Endothelial cell of umbilical vein (primary cell): ENCODE measurements around the gene RCAN1. TPM values are rescaled to one million over a fixed set of nuclear protein-coding genes. Genes with fewer than 3 reads are reported as not detected.
"Not testable (repeated sequence)": the region's sequence is repeated elsewhere in the genome, so short reads cannot be mapped to it uniquely, and the experiment has no call there.

Source experiments
- BruUV-seq: library from RNA; stranded (reverse); fragments of 400-500 nt; replicated peaks from 2 replicates; lab custom pipeline; 2021; lab: Mats Ljungman, UMichigan
- CTCF ChIA-PET: fragments of 300-600, 350-600 bp; sonication (Branson Sonifier 250); formaldehyde crosslinking; loops from one replicate; lab custom pipeline; 2021; ENCODE audit warnings: antibody characterized with exemption, inconsistent platforms; lab: Charles Lee
- POLR2A ChIA-PET: fragments of 300-600, 350-600 bp; sonication (Branson Sonifier 250); formaldehyde crosslinking; loops from one replicate; lab custom pipeline; 2021; ENCODE audit warnings: antibody characterized with exemption, inconsistent platforms; lab: Charles Lee
- DNase-seq: peaks from one replicate; pipeline ENCODE4 v3.0.0-alpha.2; 2011; ENCODE audit warnings: low read depth, low spot score
- FAIRE-seq: peaks from 2 replicates; lab custom pipeline; 2011; peaks lifted over from hg19 to GRCh38; lab: Jason Lieb, UNC
- H2AFZ ChIP-seq: 2 replicates; pipeline ENCODE4 v1.6.0; 2012; ENCODE audit warnings: low read depth, low read length, control low read depth, inconsistent platforms
- H3K27ac ChIP-seq: 2 replicates; pipeline ENCODE4 v1.5.1; 2011; ENCODE audit warnings: low read depth, mild to moderate bottlenecking, control low read depth, low read length, moderate library complexity; ENCODE audit not compliant: insufficient read depth
- H3K27me3 ChIP-seq, 2 experiments: 2 replicates each; pipeline versions ENCODE4 v1.6.0 to v1.6.1; 2011; ENCODE audit warnings: low read length in 2 of 2, mixed read lengths in 1 of 2; ENCODE audit not compliant: control insufficient read depth in 2 of 2, insufficient read depth in 2 of 2
- H3K36me3 ChIP-seq, 2 experiments: 2 replicates in 1 of 2; 3 replicates in 1 of 2; pipeline ENCODE4 v1.5.1; 2011; ENCODE audit warnings: low read length in 2 of 2, mild to moderate bottlenecking in 1 of 2, moderate library complexity in 1 of 2; ENCODE audit not compliant: control insufficient read depth in 2 of 2, insufficient read depth in 2 of 2; ENCODE audit errors: extremely low read depth in 1 of 2
- H3K4me1 ChIP-seq: 3 replicates; pipeline ENCODE4 v1.5.1; 2011; ENCODE audit warnings: mild to moderate bottlenecking, low read length; ENCODE audit not compliant: control insufficient read depth, insufficient read depth; ENCODE audit errors: extremely low read depth
- H3K4me2 ChIP-seq: 2 replicates; pipeline ENCODE4 v1.6.1; 2011; ENCODE audit warnings: low read length, control low read depth, mixed read lengths; ENCODE audit not compliant: insufficient read depth
- H3K4me3 ChIP-seq, 3 experiments: fragments of 200-600 bp in 1 of 3; sonication (generic), shearing (Covaris generic) in 1 of 3; replicated peaks in 1 of 3; 2 replicates each; pipeline ENCODE4 v1.5.1; 2011 to 2016; ENCODE audit warnings: control low read depth in 3 of 3, low read length in 3 of 3, mild to moderate bottlenecking in 2 of 3, inconsistent platforms in 1 of 3, low read depth in 1 of 3, moderate library complexity in 1 of 3; ENCODE audit not compliant: insufficient read depth in 1 of 3
- H3K79me2 ChIP-seq: 2 replicates; pipeline ENCODE4 v1.6.0; 2012; ENCODE audit warnings: low read length, inconsistent platforms; ENCODE audit not compliant: control insufficient read depth, insufficient read depth
- H3K9ac ChIP-seq: replicated peaks from 2 replicates; pipeline ENCODE3; 2011; ENCODE audit warnings: low read length, control low read depth; ENCODE audit not compliant: insufficient read depth; ENCODE audit errors: extremely low read depth
- H3K9me1 ChIP-seq: replicated peaks from 3 replicates; pipeline ENCODE4 v1.6.0; 2011; ENCODE audit warnings: mild to moderate bottlenecking, low read length; ENCODE audit not compliant: control insufficient read depth, insufficient read depth; ENCODE audit errors: extremely low read depth
- H3K9me3 ChIP-seq: replicated peaks from 2 replicates; pipeline ENCODE4 v1.5.1; 2012; ENCODE audit warnings: low read length, inconsistent platforms; ENCODE audit not compliant: control insufficient read depth, insufficient read depth
- H4K20me1 ChIP-seq: replicated peaks from 2 replicates; pipeline ENCODE3; 2011; ENCODE audit warnings: mild to moderate bottlenecking, low read length; ENCODE audit not compliant: control insufficient read depth, insufficient read depth; ENCODE audit errors: extremely low read depth
- CTCF ChIP-seq, 2 donors: IDR thresholded peaks; 1 replicate in 1 of 2; 2 replicates in 1 of 2; pipeline ENCODE4 v1.5.1; 2011; ENCODE audit warnings: low read length in 2 of 2, mild to moderate bottlenecking in 2 of 2, moderate library complexity in 2 of 2, control low read depth in 1 of 2, inconsistent platforms in 1 of 2, low read depth in 1 of 2; ENCODE audit not compliant: insufficient read depth in 1 of 2; ENCODE audit errors: extremely low read depth in 1 of 2
- EZH2 ChIP-seq: IDR thresholded peaks from 2 replicates; pipeline ENCODE4 v1.6.1; 2012; ENCODE audit warnings: borderline replicate concordance, low read depth, mild to moderate bottlenecking, moderate library complexity, low read length, inconsistent platforms; ENCODE audit not compliant: severe bottlenecking
- FOS ChIP-seq: IDR thresholded peaks from 2 replicates; pipeline ENCODE4 v1.6.1; 2011; ENCODE audit warnings: mild to moderate bottlenecking, low read length, moderate library complexity, borderline replicate concordance; ENCODE audit not compliant: insufficient read depth
- GATA2 ChIP-seq: IDR thresholded peaks from 2 replicates; pipeline ENCODE4 v1.7.0; 2011; ENCODE audit warnings: low read depth, mild to moderate bottlenecking, moderate library complexity, mixed read lengths, low read length; ENCODE audit not compliant: insufficient read length, insufficient read depth
- JUN ChIP-seq: IDR thresholded peaks from 2 replicates; pipeline ENCODE4 v1.6.1; 2011; ENCODE audit warnings: borderline replicate concordance, low read depth; ENCODE audit not compliant: insufficient read length, insufficient read depth
- MAX ChIP-seq: IDR thresholded peaks from 2 replicates; pipeline ENCODE4 v1.6.1; 2011; ENCODE audit not compliant: insufficient read depth, insufficient read length
- MYC ChIP-seq: IDR thresholded peaks from one replicate; pipeline ENCODE4 v1.6.1; 2011; ENCODE audit warnings: mild to moderate bottlenecking, low read depth, low read length
- POLR2A ChIP-seq: IDR thresholded peaks from 2 replicates; pipeline ENCODE4 v1.6.1; 2012; ENCODE audit warnings: low read depth, mild to moderate bottlenecking, control low read depth, low read length
- POLR2AphosphoS5 ChIP-seq: IDR thresholded peaks from 2 replicates; pipeline ENCODE4 v1.6.1; 2012; ENCODE audit warnings: low read depth, mild to moderate bottlenecking, control low read depth, low read length, moderate library complexity; ENCODE audit not compliant: insufficient read depth
- dilution Hi-C: fragments of 300-500 bp; cut with MboI; formaldehyde crosslinking; loops from one replicate; pipeline ENCODE4 v1.15.0; 2019; ENCODE audit warnings: low sequenced_read_pairs; ENCODE audit not compliant: extremely low pct_ligation_motif_present
- intact Hi-C: fragments of 100-400 bp; cut with micrococcal nuclease; formaldehyde crosslinking; loops from one replicate; pipeline ENCODE4 v1.10.0; 2022
- polyA plus RNA-seq, 4 experiments: library from polyadenylated mRNA; depleted of rRNA in 3 of 4; stranded (reverse) in 3 of 4; unstranded in 1 of 4; fragments of >200 nt; gene quantifications; 2 replicates each; pipeline versions ENCODE4 v1.2.1 to v1.2.3, GENCODE V29; 2011 to 2012; ENCODE audit warnings: missing spikeins in 1 of 4
- total RNA-seq: library from RNA; stranded (reverse); gene quantifications from 2 replicates; pipeline ENCODE4 v1.2.3, GENCODE V29; 2021

RCAN1 gene
- total and polyA plus RNA-seq, 2 donors (not counting 3 experiments of a cell fraction or from before 2014, with no cell fraction given): 9.7 to 16.5 TPM

DNA sequence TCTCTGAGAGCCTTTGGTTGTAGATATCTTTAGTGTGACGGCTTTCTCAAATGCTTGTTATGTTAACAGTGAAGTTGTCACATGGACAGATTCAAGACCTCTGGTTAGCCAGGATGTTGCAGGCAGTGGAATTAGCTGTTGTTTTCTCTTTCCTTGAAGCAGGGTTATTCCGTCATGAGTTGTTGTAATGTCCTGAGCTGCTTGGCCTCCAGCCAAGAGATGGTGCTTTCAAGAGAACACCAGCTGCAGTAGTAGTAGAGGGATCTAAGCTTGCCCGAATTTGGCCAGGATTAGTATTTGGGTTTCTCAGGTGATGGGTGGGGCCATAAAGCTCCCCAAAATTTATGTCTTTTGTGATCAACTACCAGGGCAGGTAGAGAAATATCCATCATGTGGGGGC, 116.3 kb downstream of the RCAN1 start:
- H3K9ac ChIP-seq: no peak overlapping the region
- no peak overlapping the region for H2AFZ ChIP-seq
- no peaks in the 10 kb centered on the region for H3K9me1 ChIP-seq
- TF ChIP-seq POLR2AphosphoS5 (no peak), EZH2 (no peak), MAX (no peak), FOS (no peak), GATA2 (no peak), MYC (no peak), CTCF (IDR thresholded peaks at IDR 0.05; ENCODE audit: extremely low read depth in 1 of 2, insufficient read depth in 1 of 2, low read depth in 1 of 2, low read length in 2 of 2) (no peak), JUN (no peak), POLR2A (no peak)
- H3K36me3 ChIP-seq: no peaks in the 10 kb centered on the region
- dilution Hi-C loops: no loop called here
- H3K27ac ChIP-seq: no peak overlapping the region
- FAIRE-seq: no peak
- no peak overlapping the region for H3K4me3 ChIP-seq
- no peaks in the 10 kb centered on the region for H3K79me2 ChIP-seq
- H4K20me1 ChIP-seq: no peaks in the 10 kb centered on the region
- no peaks in the 10 kb centered on the region for H3K9me3 ChIP-seq
- H3K4me1 ChIP-seq: no peaks in the 10 kb centered on the region
- intact Hi-C loops: no loop called here
- peaks cover 18 to 19% of the 10 kb centered on the region in 2 experiments for H3K27me3 ChIP-seq
- no peak overlapping the region for H3K4me2 ChIP-seq
- DNase-seq: no peak
- no TSS peak for BruUV-seq
- POLR2A ChIA-PET: no interaction called here
- CTCF ChIA-PET: interaction anchor here (0.9 to 4.0 kb wide), 4 partner anchors 12 to 104 kb away, joined by 3 to 34 read pairs (median 6); partner anchors contain the start of gene KCNE1

GRCh38 chr21:34483854-34484253, 131.1 kb downstream of the RCAN1 start:
- H3K79me2 ChIP-seq, dilution Hi-C loops, H4K20me1 ChIP-seq, H3K4me3 ChIP-seq, H3K27me3 ChIP-seq, H3K9ac ChIP-seq, H3K36me3 ChIP-seq, FAIRE-seq, H2AFZ ChIP-seq, DNase-seq, H3K27ac ChIP-seq, CTCF ChIA-PET, H3K4me2 ChIP-seq, H3K4me1 ChIP-seq, BruUV-seq, POLR2A ChIA-PET, H3K9me3 ChIP-seq, H3K9me1 ChIP-seq, intact Hi-C loops: not testable (repeated sequence)

DNA sequence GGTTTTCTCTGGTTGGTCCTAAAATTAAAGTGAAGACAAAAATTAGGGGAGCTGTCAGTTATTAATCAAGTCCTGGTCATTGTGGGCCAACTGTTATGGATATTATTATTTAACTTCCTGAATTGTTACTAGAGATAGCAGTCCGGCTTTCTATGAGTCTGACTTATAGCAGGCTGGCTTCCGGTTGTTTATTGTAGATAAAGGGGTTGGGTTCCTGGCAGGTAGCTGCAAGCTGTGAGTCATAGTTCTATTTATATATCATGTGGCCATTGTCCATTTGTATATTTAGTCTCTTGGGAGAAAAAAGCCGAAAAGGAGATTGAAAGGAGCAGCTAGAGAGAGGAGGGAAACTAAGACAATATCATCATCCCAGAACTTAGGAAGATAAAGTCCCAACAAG, 131.5 kb downstream of the RCAN1 start:
- H3K27me3 ChIP-seq, H3K9ac ChIP-seq, FAIRE-seq, H3K4me1 ChIP-seq, POLR2A ChIA-PET, CTCF ChIA-PET, H2AFZ ChIP-seq, DNase-seq, H4K20me1 ChIP-seq, BruUV-seq, H3K4me2 ChIP-seq, H3K79me2 ChIP-seq, H3K9me1 ChIP-seq, intact Hi-C loops, H3K36me3 ChIP-seq, dilution Hi-C loops, H3K27ac ChIP-seq, H3K4me3 ChIP-seq, H3K9me3 ChIP-seq: not testable (repeated sequence)
